GM12878 (cell line): ENCODE data around the gene C2CD4D.

ENCODE experiments used
- CHD2 ChIP-seq: IDR thresholded peaks from 2 replicates; pipeline ENCODE4 v1.6.1; 2011; ENCODE audit warnings: low read depth, low read length, improper control_type of control experiment, borderline replicate concordance
- EP300 ChIP-seq, 2 experiments: fragments of 150-350 bp in 1 of 2; IDR thresholded peaks; 2 replicates each; pipeline ENCODE4 v1.6.1; 2011 to 2012; ENCODE audit warnings: low read depth in 2 of 2, low read length in 2 of 2, borderline replicate concordance in 1 of 2, improper control_type of control experiment in 1 of 2, inconsistent platforms in 1 of 2; ENCODE audit not compliant: control insufficient read depth in 1 of 2
- HDAC6 ChIP-seq: fragments of 200-600 bp; sonication (generic); IDR thresholded peaks from one replicate; pipeline ENCODE4 v1.8.0; 2017; ENCODE audit warnings: antibody characterized with exemption; ENCODE audit not compliant: unreplicated experiment
- JUNB ChIP-seq: IDR thresholded peaks from 2 replicates; pipeline ENCODE4 v1.6.1; 2016; ENCODE audit warnings: antibody characterized with exemption, mild to moderate bottlenecking
- PBX3 ChIP-seq: IDR thresholded peaks from 2 replicates; pipeline ENCODE4 v1.6.1; 2011; ENCODE audit warnings: mild to moderate bottlenecking, low read depth, low read length, moderate library complexity; ENCODE audit not compliant: insufficient replicate concordance
- POLR2AphosphoS2 ChIP-seq: IDR thresholded peaks from 2 replicates; pipeline ENCODE4 v1.6.1; 2011; ENCODE audit warnings: low read depth, mild to moderate bottlenecking, low read length, improper control_type of control experiment, moderate library complexity
- SIN3A ChIP-seq: IDR thresholded peaks from 2 replicates; pipeline ENCODE4 v1.6.1; 2012; ENCODE audit warnings: low read depth, low read length, improper control_type of control experiment
- SUPT20H ChIP-seq: IDR thresholded peaks from 2 replicates; pipeline ENCODE4 v1.6.1; 2011; ENCODE audit warnings: low read depth, mild to moderate bottlenecking, low read length, moderate library complexity, borderline replicate concordance; ENCODE audit not compliant: control insufficient read depth
- TARDBP ChIP-seq: IDR thresholded peaks from 2 replicates; pipeline ENCODE4 v1.6.1; 2016; ENCODE audit warnings: borderline replicate concordance
- USF2 ChIP-seq: IDR thresholded peaks from 2 replicates; pipeline ENCODE4 v1.6.1; 2011; ENCODE audit warnings: low read depth, low read length, improper control_type of control experiment, borderline replicate concordance
- ZZZ3 ChIP-seq: IDR thresholded peaks from 2 replicates; pipeline ENCODE4 v1.6.1; 2011; ENCODE audit warnings: low read depth; ENCODE audit not compliant: control insufficient read depth, insufficient read length
- TF ChIP-seq, protein P1 (sequence below), 3 experiments: IDR thresholded peaks in 2 of 3; conservative IDR thresholded peaks in 1 of 3; 2 replicates each; pipeline ENCODE4 v1.5.1; 2011; ENCODE audit warnings: low read depth in 3 of 3, low read length in 3 of 3, mild to moderate bottlenecking in 3 of 3, control low read depth in 2 of 3, moderate library complexity in 2 of 3, inconsistent platforms in 1 of 3, mixed read lengths in 1 of 3; ENCODE audit not compliant: control insufficient read depth in 2 of 3, insufficient read depth in 1 of 3; ENCODE audit errors: extremely low read depth in 1 of 3

- TF ChIP-seq JUNB (no peak), EP300 (IDR thresholded peaks at IDR 0.05; ENCODE audit: borderline replicate concordance in 1 of 2, control insufficient read depth in 1 of 2, low read depth in 2 of 2, low read length in 2 of 2) (no peak), SUPT20H (no peak), PBX3 (no peak), POLR2AphosphoS2 (no peak), HDAC6 (no peak), ZZZ3 (no peak), CHD2 (no peak), USF2 (no peak), TARDBP (no peak), SIN3A (no peak)
- TF ChIP-seq, protein P1, sequence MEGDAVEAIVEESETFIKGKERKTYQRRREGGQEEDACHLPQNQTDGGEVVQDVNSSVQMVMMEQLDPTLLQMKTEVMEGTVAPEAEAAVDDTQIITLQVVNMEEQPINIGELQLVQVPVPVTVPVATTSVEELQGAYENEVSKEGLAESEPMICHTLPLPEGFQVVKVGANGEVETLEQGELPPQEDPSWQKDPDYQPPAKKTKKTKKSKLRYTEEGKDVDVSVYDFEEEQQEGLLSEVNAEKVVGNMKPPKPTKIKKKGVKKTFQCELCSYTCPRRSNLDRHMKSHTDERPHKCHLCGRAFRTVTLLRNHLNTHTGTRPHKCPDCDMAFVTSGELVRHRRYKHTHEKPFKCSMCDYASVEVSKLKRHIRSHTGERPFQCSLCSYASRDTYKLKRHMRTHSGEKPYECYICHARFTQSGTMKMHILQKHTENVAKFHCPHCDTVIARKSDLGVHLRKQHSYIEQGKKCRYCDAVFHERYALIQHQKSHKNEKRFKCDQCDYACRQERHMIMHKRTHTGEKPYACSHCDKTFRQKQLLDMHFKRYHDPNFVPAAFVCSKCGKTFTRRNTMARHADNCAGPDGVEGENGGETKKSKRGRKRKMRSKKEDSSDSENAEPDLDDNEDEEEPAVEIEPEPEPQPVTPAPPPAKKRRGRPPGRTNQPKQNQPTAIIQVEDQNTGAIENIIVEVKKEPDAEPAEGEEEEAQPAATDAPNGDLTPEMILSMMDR (IDR thresholded peaks at IDR 0.05 in 2 of 3, conservative IDR thresholded peaks at IDR 0.05 in 1 of 3; ENCODE audit: control insufficient read depth in 2 of 3, extremely low read depth in 1 of 3, insufficient read depth in 1 of 3, low read depth in 3 of 3, low read length in 3 of 3), result no peak
Measured at GRCh38 chr1:151868486-151868885, 28.9 kb upstream of the C2CD4D start.
